HEK293 (cell line): Measurements from ENCODE around the gene NSUN3.

Experiments used
- CTCF ChIA-PET: fragments of 350-600 bp; formaldehyde crosslinking; extraction: SDS; loops from one replicate; lab custom pipeline; 2021; ENCODE audit warnings: antibody characterized with exemption; lab: Yijun Ruan, JAX
- POLR2A ChIA-PET: fragments of 300-600 bp; formaldehyde crosslinking; extraction: SDS; loops from one replicate; lab custom pipeline; 2020; ENCODE audit warnings: antibody characterized with exemption, inconsistent platforms; lab: Yijun Ruan, JAX
- H3K27ac ChIP-seq: fragments of 200-500 bp; sonication (Bioruptor generic); 2 replicates; pipeline ENCODE4 v1.5.1; 2014; ENCODE audit warnings: low read depth, low read length, control low read depth, inconsistent platforms; ENCODE audit errors: extremely low read depth
- H3K36me3 ChIP-seq, 2 experiments: fragments of 200-500 bp in 1 of 2; sonication (Bioruptor generic) in 1 of 2; 1 replicate in 1 of 2; 2 replicates in 1 of 2; pipeline ENCODE4 v1.5.1; 2014 to 2017; ENCODE audit warnings: inconsistent platforms in 2 of 2, low read length in 2 of 2; ENCODE audit not compliant: control insufficient read depth in 2 of 2, insufficient read depth in 1 of 2
- H3K4me1 ChIP-seq: fragments of 200-500 bp; sonication (Bioruptor generic); 2 replicates; pipeline ENCODE4 v1.5.1; 2014; ENCODE audit warnings: mild to moderate bottlenecking, low read length, inconsistent platforms; ENCODE audit not compliant: control insufficient read depth, insufficient read depth
- H3K4me3 ChIP-seq: 2 replicates; pipeline ENCODE4 v1.5.1; 2011; ENCODE audit warnings: low read depth, mild to moderate bottlenecking, control low read depth, low read length, moderate library complexity
- H3K9me3 ChIP-seq: fragments of 200-500 bp; sonication (Bioruptor generic); 2 replicates; pipeline ENCODE4 v1.5.1; 2014; ENCODE audit warnings: low read depth, low read length, inconsistent platforms; ENCODE audit not compliant: control insufficient read depth, insufficient read depth
- BCL11A ChIP-seq: fragments of 450-650 bp; formaldehyde crosslinking; IDR thresholded peaks from 2 replicates; pipeline ENCODE4 v1.5.1; 2016; ENCODE audit warnings: low read depth, missing biosample characterization, missing genetic modification characterization
- FEZF1 ChIP-seq: fragments of 450-650 bp; formaldehyde crosslinking; IDR thresholded peaks from 2 replicates; pipeline ENCODE4 v1.5.1; 2016; ENCODE audit warnings: missing biosample characterization, missing genetic modification characterization
- GLIS2 ChIP-seq: fragments of 450-650 bp; formaldehyde crosslinking; IDR thresholded peaks from 2 replicates; pipeline ENCODE4 v1.5.1; 2016; ENCODE audit warnings: missing biosample characterization, missing genetic modification characterization
- HOXA7 ChIP-seq: sonication (generic); formaldehyde crosslinking; IDR thresholded peaks from 2 replicates; pipeline ENCODE4 v1.8.1; 2022; ENCODE audit warnings: missing genetic modification reagents, borderline replicate concordance
- KLF8 ChIP-seq: fragments of 450-650 bp; formaldehyde crosslinking; IDR thresholded peaks from 2 replicates; pipeline ENCODE4 v1.5.1; 2016; ENCODE audit warnings: missing biosample characterization, missing genetic modification characterization
- OSR2 ChIP-seq: fragments of 450-650 bp; formaldehyde crosslinking; IDR thresholded peaks from 2 replicates; pipeline ENCODE4 v1.5.1; 2016; ENCODE audit warnings: missing biosample characterization, missing genetic modification characterization
- OVOL3 ChIP-seq: fragments of 450-650 bp; formaldehyde crosslinking; IDR thresholded peaks from 2 replicates; pipeline ENCODE4 v1.5.1; 2016; ENCODE audit warnings: missing biosample characterization, missing genetic modification characterization
- SETDB1 ChIP-seq: IDR thresholded peaks from one replicate; pipeline ENCODE4 v1.6.1; 2017; ENCODE audit warnings: mild to moderate bottlenecking, low read length, moderate library complexity, mixed read lengths; ENCODE audit not compliant: insufficient read length
- TCF7L2 ChIP-seq: IDR thresholded peaks from 2 replicates; pipeline ENCODE4 v1.6.1; 2011; ENCODE audit warnings: low read depth, mild to moderate bottlenecking, inconsistent platforms, low read length, moderate library complexity, borderline replicate concordance
- ZBTB8A ChIP-seq: fragments of 450-650 bp; formaldehyde crosslinking; IDR thresholded peaks from 2 replicates; pipeline ENCODE4 v1.5.1; 2016; ENCODE audit warnings: missing biosample characterization, missing genetic modification characterization
- ZNF114 ChIP-seq: fragments of 450-650 bp; formaldehyde crosslinking; IDR thresholded peaks from 2 replicates; pipeline ENCODE4 v1.5.0; 2017; ENCODE audit warnings: missing biosample characterization, missing genetic modification characterization
- ZNF157 ChIP-seq: fragments of 450-650 bp; formaldehyde crosslinking; IDR thresholded peaks from 2 replicates; pipeline ENCODE4 v1.5.1; 2016; ENCODE audit warnings: missing biosample characterization, missing genetic modification characterization
- ZNF266 ChIP-seq: fragments of 450-650 bp; formaldehyde crosslinking; IDR thresholded peaks from 2 replicates; pipeline ENCODE4 v1.5.1; 2016; ENCODE audit warnings: missing biosample characterization, missing genetic modification characterization, low read depth
- ZNF292 ChIP-seq: fragments of 450-650 bp; formaldehyde crosslinking; IDR thresholded peaks from 2 replicates; pipeline ENCODE4 v1.5.1; 2016; ENCODE audit warnings: low read depth, missing biosample characterization, missing genetic modification characterization, borderline replicate concordance
- ZNF302 ChIP-seq: fragments of 450-650 bp; formaldehyde crosslinking; IDR thresholded peaks from 2 replicates; pipeline ENCODE4 v1.5.1; 2016; ENCODE audit warnings: missing biosample characterization, missing genetic modification characterization, low read depth
- ZNF510 ChIP-seq: fragments of 450-650 bp; formaldehyde crosslinking; IDR thresholded peaks from 2 replicates; pipeline ENCODE4 v1.5.1; 2018; ENCODE audit warnings: mild to moderate bottlenecking, missing genetic modification characterization, missing biosample characterization; ENCODE audit not compliant: insufficient replicate concordance
- ZNF529 ChIP-seq: fragments of 450-650 bp; formaldehyde crosslinking; IDR thresholded peaks from 2 replicates; pipeline ENCODE4 v1.5.1; 2017; ENCODE audit warnings: missing genetic modification characterization, missing biosample characterization; ENCODE audit not compliant: insufficient replicate concordance
- ZNF596 ChIP-seq: fragments of 450-650 bp; IDR thresholded peaks from 2 replicates; pipeline ENCODE4 v1.5.0; 2018; ENCODE audit warnings: missing biosample characterization, mild to moderate bottlenecking, missing genetic modification characterization, moderate library complexity
- ZNF629 ChIP-seq: fragments of 450-650 bp; formaldehyde crosslinking; IDR thresholded peaks from 2 replicates; pipeline ENCODE4 v1.5.1; 2017; ENCODE audit warnings: missing biosample characterization, missing genetic modification characterization
- ZNF654 ChIP-seq: fragments of 450-650 bp; formaldehyde crosslinking; IDR thresholded peaks from 2 replicates; pipeline ENCODE4 v1.5.1; 2016; ENCODE audit warnings: low read depth, missing biosample characterization, missing genetic modification characterization
- ZNF707 ChIP-seq: fragments of 450-650 bp; formaldehyde crosslinking; IDR thresholded peaks from 2 replicates; pipeline ENCODE4 v1.5.1; 2016; ENCODE audit warnings: missing biosample characterization, missing genetic modification characterization
- ZNF791 ChIP-seq: fragments of 450-650 bp; formaldehyde crosslinking; IDR thresholded peaks from 2 replicates; pipeline ENCODE4 v1.5.1; 2016; ENCODE audit warnings: missing biosample characterization, missing genetic modification characterization
- ZNF843 ChIP-seq: fragments of 450-650 bp; formaldehyde crosslinking; IDR thresholded peaks from 2 replicates; pipeline ENCODE4 v1.5.1; 2016; ENCODE audit warnings: missing biosample characterization, missing genetic modification characterization
- ZXDB ChIP-seq: fragments of 450-650 bp; formaldehyde crosslinking; IDR thresholded peaks from 2 replicates; pipeline ENCODE4 v1.5.1; 2016; ENCODE audit warnings: missing biosample characterization, missing genetic modification characterization
- TF ChIP-seq, protein P1 (sequence below): fragments of 450-650 bp; formaldehyde crosslinking; IDR thresholded peaks from 2 replicates; pipeline ENCODE4 v1.5.1; 2016; ENCODE audit warnings: missing biosample characterization, missing genetic modification characterization
- TF ChIP-seq, protein P2 (sequence below): fragments of 450-650 bp; formaldehyde crosslinking; IDR thresholded peaks from 2 replicates; pipeline ENCODE4 v1.5.1; 2016; ENCODE audit warnings: missing biosample characterization, missing genetic modification characterization
- TF ChIP-seq, protein P3 (sequence below): fragments of 450-650 bp; formaldehyde crosslinking; IDR thresholded peaks from 2 replicates; pipeline ENCODE4 v1.5.1; 2016; ENCODE audit warnings: missing biosample characterization, missing genetic modification characterization
- TF ChIP-seq, protein P4 (sequence below): fragments of 450-650 bp; formaldehyde crosslinking; IDR thresholded peaks from 2 replicates; pipeline ENCODE4 v1.5.1; 2016; ENCODE audit warnings: missing biosample characterization, missing genetic modification characterization
- TF ChIP-seq, protein P5 (sequence below): fragments of 450-650 bp; formaldehyde crosslinking; IDR thresholded peaks from 2 replicates; pipeline ENCODE4 v1.5.1; 2017; ENCODE audit warnings: missing biosample characterization, missing genetic modification characterization

NSUN3 gene

DNA sequence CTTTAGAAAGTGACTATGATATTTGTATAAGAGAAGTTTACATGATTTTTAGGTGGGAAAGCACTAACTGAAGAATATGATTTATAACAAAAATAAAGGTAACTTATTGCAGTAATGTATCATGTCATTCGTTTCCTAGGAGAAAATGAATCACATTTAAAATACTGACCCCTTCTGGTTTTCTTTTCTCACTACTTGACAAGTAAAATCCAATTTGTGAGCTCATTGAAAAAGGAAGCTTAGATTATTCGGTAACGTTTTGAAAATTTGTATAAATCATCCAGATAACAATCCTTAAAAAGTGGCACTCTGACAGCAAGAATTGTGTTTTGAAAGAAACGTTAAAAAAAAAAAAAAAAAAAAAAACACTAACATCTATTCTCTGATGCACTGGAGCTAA, 39.0 kb downstream of the NSUN3 start:
- H3K36me3 ChIP-seq: peaks cover 0 to 13% of the 10 kb centered on the region in 2 experiments; a peak in 1 of 3 replicates
- POLR2A ChIA-PET: no interaction called here
- no peaks in the 10 kb centered on the region for H3K9me3 ChIP-seq

DNA sequence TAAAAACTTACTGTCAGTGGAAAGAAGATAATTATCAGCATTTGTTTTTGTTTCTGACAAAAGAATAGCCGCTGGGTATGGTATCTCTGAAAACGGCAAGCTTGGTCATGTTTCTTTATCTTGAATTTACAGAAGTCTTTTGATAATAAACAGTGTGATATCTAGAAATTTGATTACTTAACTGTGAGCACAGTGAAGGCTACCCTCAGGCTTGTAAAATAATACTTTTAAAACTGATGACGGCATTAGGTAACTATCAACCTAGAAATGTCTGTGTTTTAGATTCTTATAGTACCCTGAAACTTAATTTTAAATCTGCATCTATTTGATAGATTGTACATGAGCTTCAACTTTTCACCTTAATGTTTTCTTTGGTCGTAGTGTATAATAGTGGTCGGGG, 43.4 kb downstream of the NSUN3 start:
- ChIA-PET CTCF (interaction anchor here (0.6 to 0.7 kb wide), 2 partner anchors 20 to 37 kb away, joined by 3 to 5 read pairs; no protein-coding TSS in a partner anchor), POLR2A (interaction anchor here (1.1 kb wide), 1 partner anchor 24 kb away, joined by 3 read pairs; no protein-coding TSS in a partner anchor)
- no peak overlapping the region for H3K4me3 ChIP-seq
- H3K4me1 ChIP-seq: peaks cover 16% of the 10 kb centered on the region
- H3K27ac ChIP-seq: no peak overlapping the region; the same call in 1 of the 2 replicates
- H3K36me3 ChIP-seq: peaks cover 0 to 3% of the 10 kb centered on the region in 2 experiments; a peak in 1 of 3 replicates
- H3K9me3 ChIP-seq: no peaks in the 10 kb centered on the region
- TF ChIP-seq ZNF510 (tag by site-specific recombination) (peak; percentile 11), FEZF1 (tag by site-specific recombination) (peak; percentile 79), BCL11A (tag by site-specific recombination) (peak; percentile 40; the same call in 1 of the 2 replicates), KLF8 (tag by site-specific recombination) (peak; percentile 17; the same call in 1 of the 2 replicates), ZNF629 (tag by site-specific recombination) (peak; percentile 61), ZNF596 (tag by site-specific recombination) (0 out of 2 replicates have a peak, but pooled peaks have one; percentile 15), ZXDB (tag by site-specific recombination) (peak; percentile 75), ZNF791 (tag by site-specific recombination) (no peak), ZNF843 (tag by site-specific recombination) (peak; percentile 89), OSR2 (tag by site-specific recombination) (peak; percentile 76), ZNF302 (tag by site-specific recombination) (no peak), ZNF292 (no peak), ZBTB8A (tag by site-specific recombination) (no peak), ZNF266 (no peak), TCF7L2 (peak; percentile 77; the same call in 1 of the 2 replicates), ZNF707 (tag by site-specific recombination) (no peak), OVOL3 (tag by site-specific recombination) (peak; percentile 70; the same call in 1 of the 2 replicates), HOXA7 (CRISPR knock-in tag) (no peak), GLIS2 (no peak)
- TF ChIP-seq, protein P1, sequence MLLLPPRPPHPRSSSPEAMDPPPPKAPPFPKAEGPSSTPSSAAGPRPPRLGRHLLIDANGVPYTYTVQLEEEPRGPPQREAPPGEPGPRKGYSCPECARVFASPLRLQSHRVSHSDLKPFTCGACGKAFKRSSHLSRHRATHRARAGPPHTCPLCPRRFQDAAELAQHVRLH (tag by site-specific recombination): peak; percentile 24; the same call in 1 of the 2 replicates
- TF ChIP-seq, protein P2, sequence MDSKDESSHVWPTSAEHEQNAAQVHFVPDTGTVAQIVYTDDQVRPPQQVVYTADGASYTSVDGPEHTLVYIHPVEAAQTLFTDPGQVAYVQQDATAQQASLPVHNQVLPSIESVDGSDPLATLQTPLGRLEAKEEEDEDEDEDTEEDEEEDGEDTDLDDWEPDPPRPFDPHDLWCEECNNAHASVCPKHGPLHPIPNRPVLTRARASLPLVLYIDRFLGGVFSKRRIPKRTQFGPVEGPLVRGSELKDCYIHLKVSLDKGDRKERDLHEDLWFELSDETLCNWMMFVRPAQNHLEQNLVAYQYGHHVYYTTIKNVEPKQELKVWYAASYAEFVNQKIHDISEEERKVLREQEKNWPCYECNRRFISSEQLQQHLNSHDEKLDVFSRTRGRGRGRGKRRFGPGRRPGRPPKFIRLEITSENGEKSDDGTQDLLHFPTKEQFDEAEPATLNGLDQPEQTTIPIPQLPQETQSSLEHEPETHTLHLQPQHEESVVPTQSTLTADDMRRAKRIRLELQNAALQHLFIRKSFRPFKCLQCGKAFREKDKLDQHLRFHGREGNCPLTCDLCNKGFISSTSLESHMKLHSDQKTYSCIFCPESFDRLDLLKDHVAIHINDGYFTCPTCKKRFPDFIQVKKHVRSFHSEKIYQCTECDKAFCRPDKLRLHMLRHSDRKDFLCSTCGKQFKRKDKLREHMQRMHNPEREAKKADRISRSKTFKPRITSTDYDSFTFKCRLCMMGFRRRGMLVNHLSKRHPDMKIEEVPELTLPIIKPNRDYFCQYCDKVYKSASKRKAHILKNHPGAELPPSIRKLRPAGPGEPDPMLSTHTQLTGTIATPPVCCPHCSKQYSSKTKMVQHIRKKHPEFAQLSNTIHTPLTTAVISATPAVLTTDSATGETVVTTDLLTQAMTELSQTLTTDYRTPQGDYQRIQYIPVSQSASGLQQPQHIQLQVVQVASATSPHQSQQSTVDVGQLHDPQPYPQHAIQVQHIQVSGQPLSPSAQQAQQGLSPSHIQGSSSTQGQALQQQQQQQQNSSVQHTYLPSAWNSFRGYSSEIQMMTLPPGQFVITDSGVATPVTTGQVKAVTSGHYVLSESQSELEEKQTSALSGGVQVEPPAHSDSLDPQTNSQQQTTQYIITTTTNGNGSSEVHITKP (tag by site-specific recombination): 0 out of 2 replicates have a peak, but pooled peaks have one; percentile 17
- TF ChIP-seq, protein P3, sequence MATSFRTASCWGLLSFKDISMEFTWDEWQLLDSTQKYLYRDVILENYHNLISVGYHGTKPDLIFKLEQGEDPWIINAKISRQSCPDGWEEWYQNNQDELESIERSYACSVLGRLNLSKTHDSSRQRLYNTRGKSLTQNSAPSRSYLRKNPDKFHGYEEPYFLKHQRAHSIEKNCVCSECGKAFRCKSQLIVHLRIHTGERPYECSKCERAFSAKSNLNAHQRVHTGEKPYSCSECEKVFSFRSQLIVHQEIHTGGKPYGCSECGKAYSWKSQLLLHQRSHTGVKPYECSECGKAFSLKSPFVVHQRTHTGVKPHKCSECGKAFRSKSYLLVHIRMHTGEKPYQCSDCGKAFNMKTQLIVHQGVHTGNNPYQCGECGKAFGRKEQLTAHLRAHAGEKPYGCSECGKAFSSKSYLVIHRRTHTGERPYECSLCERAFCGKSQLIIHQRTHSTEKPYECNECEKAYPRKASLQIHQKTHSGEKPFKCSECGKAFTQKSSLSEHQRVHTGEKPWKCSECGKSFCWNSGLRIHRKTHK: no peak
- TF ChIP-seq, protein P4, sequence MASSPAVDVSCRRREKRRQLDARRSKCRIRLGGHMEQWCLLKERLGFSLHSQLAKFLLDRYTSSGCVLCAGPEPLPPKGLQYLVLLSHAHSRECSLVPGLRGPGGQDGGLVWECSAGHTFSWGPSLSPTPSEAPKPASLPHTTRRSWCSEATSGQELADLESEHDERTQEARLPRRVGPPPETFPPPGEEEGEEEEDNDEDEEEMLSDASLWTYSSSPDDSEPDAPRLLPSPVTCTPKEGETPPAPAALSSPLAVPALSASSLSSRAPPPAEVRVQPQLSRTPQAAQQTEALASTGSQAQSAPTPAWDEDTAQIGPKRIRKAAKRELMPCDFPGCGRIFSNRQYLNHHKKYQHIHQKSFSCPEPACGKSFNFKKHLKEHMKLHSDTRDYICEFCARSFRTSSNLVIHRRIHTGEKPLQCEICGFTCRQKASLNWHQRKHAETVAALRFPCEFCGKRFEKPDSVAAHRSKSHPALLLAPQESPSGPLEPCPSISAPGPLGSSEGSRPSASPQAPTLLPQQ (tag by site-specific recombination): 0 out of 2 replicates have a peak, but pooled peaks have one; percentile 13
- TF ChIP-seq, protein P5, sequence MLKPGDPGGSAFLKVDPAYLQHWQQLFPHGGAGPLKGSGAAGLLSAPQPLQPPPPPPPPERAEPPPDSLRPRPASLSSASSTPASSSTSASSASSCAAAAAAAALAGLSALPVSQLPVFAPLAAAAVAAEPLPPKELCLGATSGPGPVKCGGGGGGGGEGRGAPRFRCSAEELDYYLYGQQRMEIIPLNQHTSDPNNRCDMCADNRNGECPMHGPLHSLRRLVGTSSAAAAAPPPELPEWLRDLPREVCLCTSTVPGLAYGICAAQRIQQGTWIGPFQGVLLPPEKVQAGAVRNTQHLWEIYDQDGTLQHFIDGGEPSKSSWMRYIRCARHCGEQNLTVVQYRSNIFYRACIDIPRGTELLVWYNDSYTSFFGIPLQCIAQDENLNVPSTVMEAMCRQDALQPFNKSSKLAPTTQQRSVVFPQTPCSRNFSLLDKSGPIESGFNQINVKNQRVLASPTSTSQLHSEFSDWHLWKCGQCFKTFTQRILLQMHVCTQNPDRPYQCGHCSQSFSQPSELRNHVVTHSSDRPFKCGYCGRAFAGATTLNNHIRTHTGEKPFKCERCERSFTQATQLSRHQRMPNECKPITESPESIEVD (tag by site-specific recombination): peak; percentile 83

More for the DNA sequence above, 39.0 kb downstream of the NSUN3 start:
- no peak for TF ChIP-seq ZNF157
- TF ChIP-seq SETDB1: no peak
- TF ChIP-seq ZNF529: no peak
- no peak for TF ChIP-seq ZNF114 (tag by site-specific recombination)
- TF ChIP-seq ZNF510 (tag by site-specific recombination): no peak
- peak; percentile 5; the same call in 1 of the 2 replicates for TF ChIP-seq ZNF654
- H3K4me3 ChIP-seq: no peak overlapping the region
- peaks cover 13% of the 10 kb centered on the region for H3K4me1 ChIP-seq
- CTCF ChIA-PET: interaction anchor here (0.7 to 2.0 kb wide), 3 partner anchors 30 to 94 kb away, joined by 3 to 4 read pairs (median 3); no protein-coding TSS in a partner anchor
- no peak overlapping the region for H3K27ac ChIP-seq
